A673 (cell line): ENCODE results near the gene BUB1.

Experiments
- CTCF ChIP-seq: fragments of 300-800, 200-600 bp; sonication (generic); conservative IDR thresholded peaks from 2 replicates; pipeline ENCODE4 v1.5.1; 2017; ENCODE audit warnings: low read depth, mild to moderate bottlenecking, antibody characterized with exemption, low read length, moderate library complexity, mixed read lengths
- EZH2 ChIP-seq: fragments of 200-600 bp; sonication (generic); IDR thresholded peaks from 2 replicates; pipeline ENCODE4 v1.6.1; 2017; ENCODE audit warnings: borderline replicate concordance, low read depth, mild to moderate bottlenecking, mixed read lengths, antibody characterized with exemption, low read length; ENCODE audit not compliant: poor library complexity, severe bottlenecking

DNA sequence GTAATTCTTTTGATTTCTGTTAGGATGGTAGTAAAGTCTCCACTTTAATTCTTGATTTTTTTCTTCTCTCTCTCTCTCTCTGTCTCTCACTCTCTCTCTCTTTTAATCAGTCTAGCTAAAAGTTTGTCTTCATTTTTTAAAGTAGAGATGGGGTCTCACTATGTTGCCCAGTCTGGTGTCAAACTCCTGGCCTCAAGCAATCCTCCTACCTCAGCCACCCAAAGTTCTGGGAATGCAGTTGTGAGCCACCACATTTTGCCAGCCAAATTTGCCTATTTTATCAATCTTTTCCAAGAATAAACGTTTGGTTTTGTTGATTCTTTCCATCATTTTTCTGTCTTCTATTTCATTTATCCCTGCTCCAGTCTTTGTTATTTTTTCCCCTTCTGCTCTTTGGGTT is 30.6 kb upstream of the BUB1 start:
- no peak for TF ChIP-seq CTCF
- TF ChIP-seq EZH2, result no peak
